Measurements from ENCODE around the gene IRF2. TPM values are rescaled to one million over a fixed set of nuclear protein-coding genes. Genes with fewer than 3 reads are reported as not detected.

The IRF2 gene
- total RNA-seq, 4 donors from 2014 or later: 32.6 to 38.1 (median 36.6) TPM

- TF ChIP-seq CTCF (IDR thresholded peaks at IDR 0.05; ENCODE audit: low read depth): no peak
Observed at GRCh38 chr4:184456337-184456736, 18.0 kb downstream of the IRF2 start.

GRCh38 chr4:184455299-184455698 lies 19.1 kb downstream of the IRF2 start:
- TF ChIP-seq CTCF (IDR thresholded peaks at IDR 0.05; ENCODE audit: low read depth): no peak

GRCh38 chr4:184453365-184454160 lies 20.8 kb downstream of the IRF2 start:
- TF ChIP-seq CTCF (IDR thresholded peaks at IDR 0.05; ENCODE audit: low read depth): no peak

- no peak for TF ChIP-seq CTCF (IDR thresholded peaks at IDR 0.05; ENCODE audit: low read depth)
Observed at GRCh38 chr4:184452740-184453139, 21.6 kb downstream of the IRF2 start.

- no peak for TF ChIP-seq CTCF (IDR thresholded peaks at IDR 0.05; ENCODE audit: low read depth)
Observed at GRCh38 chr4:184451726-184452125, 22.6 kb downstream of the IRF2 start.

GRCh38 chr4:184450743-184451535 lies 23.4 kb downstream of the IRF2 start:
- TF ChIP-seq CTCF (IDR thresholded peaks at IDR 0.05; ENCODE audit: low read depth): no peak

- TF ChIP-seq CTCF (IDR thresholded peaks at IDR 0.05; ENCODE audit: low read depth): no peak
Observed at GRCh38 chr4:184450045-184450444, 24.3 kb downstream of the IRF2 start.
